KOPT-K1 (cell line): ENCODE measurements around the gene PTPRG.

ENCODE experiments used
- H3K27ac ChIP-seq: fragments of 200-600 bp; sonication (generic); 2 replicates; pipeline ENCODE4 v1.5.1; 2016; ENCODE audit warnings: antibody characterized with exemption, mild to moderate bottlenecking, low read depth, low read length; ENCODE audit not compliant: poor library complexity, severe bottlenecking
- H3K36me3 ChIP-seq: fragments of 200-600 bp; sonication (generic); 2 replicates; pipeline ENCODE4 v1.5.1; 2017; ENCODE audit warnings: antibody characterized with exemption, mild to moderate bottlenecking, low read length, moderate library complexity; ENCODE audit not compliant: insufficient read depth
- H3K9me3 ChIP-seq: fragments of 200-600 bp; sonication (generic); 2 replicates; pipeline ENCODE4 v1.5.1; 2017; ENCODE audit warnings: antibody characterized with exemption, low read length, mild to moderate bottlenecking; ENCODE audit not compliant: insufficient read depth, poor library complexity, severe bottlenecking

The PTPRG gene

DNA sequence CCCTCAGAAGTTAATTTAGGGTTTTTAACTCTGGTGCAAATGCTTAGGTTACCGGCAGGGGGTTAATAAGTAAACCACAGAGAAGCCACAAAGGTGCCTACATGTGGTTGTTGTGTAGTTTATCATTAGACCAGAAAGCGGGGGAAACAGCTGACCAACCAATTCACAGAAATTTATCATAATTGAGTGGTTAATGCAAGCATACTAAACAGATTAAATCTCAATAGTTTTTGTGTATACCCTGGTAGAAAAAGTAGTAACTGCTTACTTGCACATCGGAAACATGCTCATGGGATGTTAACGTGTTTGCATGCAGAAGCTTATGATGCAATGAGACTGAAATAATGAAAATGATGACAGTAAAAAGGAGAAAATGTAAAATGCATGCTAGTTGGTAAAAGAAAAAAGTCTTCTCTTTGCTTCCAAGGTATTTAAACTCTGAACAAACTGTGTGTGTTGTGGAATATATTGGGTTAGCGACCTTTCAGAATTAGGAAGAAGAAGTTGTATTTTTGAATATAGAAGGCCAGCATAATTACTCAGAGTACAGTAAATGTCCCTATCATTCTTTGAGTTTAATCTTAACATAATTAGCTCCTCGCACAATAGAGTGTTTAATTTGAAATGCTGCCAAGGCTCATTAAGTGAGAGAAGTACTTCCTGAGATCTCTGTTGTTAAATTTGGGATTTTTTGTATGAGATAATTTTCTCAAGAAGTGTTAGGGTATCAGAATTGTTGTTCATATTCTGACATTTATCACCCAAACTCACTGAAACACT, 316.2 kb downstream of the PTPRG start:
- Histone ChIP-seq H3K36me3 (no peaks in the 10 kb centered on the region), H3K27ac (no peak overlapping the region), H3K9me3 (no peaks in the 10 kb centered on the region)

DNA sequence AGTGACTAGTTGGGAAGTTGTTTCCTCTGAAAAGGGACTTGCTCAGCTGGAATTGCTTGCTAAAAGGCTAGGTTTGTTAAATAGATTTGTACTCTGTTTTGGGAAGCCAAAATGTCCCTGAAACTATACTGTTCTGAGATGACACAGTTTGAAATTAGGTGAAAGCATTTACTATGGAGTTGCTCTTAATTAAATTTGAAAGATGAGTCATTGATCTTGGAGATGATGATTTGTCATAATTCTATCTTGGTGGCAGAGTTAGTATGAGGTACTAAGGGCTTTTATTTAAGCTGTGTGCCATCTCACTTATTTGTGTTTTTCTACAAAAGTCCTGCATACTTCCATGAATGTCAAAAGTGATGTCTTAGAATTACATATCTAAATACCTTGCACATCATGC, 320.9 kb downstream of the PTPRG start:
- no peaks in the 10 kb centered on the region for H3K9me3 ChIP-seq
- H3K36me3 ChIP-seq, result no peaks in the 10 kb centered on the region
- H3K27ac ChIP-seq, result no peak overlapping the region

DNA sequence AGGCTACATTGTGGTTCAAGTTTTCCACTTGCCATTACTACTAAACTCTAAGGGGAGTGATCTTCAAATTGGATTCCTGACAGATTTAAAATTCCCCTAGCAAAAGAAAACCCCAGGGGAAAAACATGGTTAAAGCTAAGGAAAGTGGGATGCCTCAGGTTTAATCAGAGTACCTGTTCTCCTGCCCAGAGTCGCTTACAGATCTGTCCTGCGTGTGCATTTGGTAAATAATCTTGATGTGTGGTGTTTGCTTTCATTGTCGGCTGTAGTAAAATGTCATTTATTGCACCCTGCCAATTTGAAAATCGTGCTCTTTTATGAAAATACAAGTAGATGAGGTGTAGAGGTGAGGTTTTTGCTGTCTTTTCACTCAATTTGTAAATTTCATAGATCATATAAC, 323.4 kb downstream of the PTPRG start:
- Histone ChIP-seq H3K36me3 (no peaks in the 10 kb centered on the region), H3K9me3 (no peaks in the 10 kb centered on the region), H3K27ac (no peak overlapping the region)

DNA sequence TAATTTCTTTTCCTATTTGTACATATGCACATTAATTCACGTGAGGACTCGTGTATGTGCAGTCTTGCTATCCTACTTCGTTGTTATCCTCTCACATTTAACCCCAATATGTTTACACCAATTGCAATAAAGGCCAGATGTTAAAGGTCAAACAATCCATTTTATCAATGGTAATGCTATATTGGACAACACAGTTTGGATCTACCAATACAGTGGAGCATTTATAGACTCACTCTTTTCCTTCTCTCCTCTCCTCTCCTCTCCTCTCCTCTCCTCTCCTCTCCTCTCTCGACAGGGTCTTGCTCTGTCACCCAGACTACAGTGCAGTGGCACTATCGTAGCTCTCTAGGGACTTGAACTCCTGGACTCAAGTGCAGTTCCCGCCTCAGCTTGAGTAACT, 324.0 kb downstream of the PTPRG start:
- Histone ChIP-seq H3K9me3 (no peaks in the 10 kb centered on the region), H3K36me3 (no peaks in the 10 kb centered on the region), H3K27ac (no peak overlapping the region)

DNA sequence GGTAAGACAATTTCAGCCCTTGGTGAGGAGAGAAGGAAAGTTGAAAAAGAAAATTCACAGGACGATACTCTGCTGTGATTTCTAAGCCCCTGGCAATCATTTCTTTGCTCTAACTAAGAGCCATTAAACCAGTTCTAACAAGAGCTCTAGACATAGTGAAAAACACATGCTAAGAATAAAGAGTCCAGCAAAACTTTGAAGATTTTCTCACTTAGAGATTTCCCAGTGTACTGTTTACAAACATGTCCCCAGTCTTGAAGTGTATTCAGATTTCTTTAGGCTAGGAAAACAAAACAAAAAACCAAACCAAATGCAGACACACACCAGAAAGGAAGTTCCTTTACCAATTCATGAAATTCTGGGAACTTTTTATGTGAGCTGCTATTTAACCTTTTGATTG, 325.8 kb downstream of the PTPRG start:
- H3K9me3 ChIP-seq, result no peaks in the 10 kb centered on the region
- H3K27ac ChIP-seq, result no peak overlapping the region
- H3K36me3 ChIP-seq, result no peaks in the 10 kb centered on the region

DNA sequence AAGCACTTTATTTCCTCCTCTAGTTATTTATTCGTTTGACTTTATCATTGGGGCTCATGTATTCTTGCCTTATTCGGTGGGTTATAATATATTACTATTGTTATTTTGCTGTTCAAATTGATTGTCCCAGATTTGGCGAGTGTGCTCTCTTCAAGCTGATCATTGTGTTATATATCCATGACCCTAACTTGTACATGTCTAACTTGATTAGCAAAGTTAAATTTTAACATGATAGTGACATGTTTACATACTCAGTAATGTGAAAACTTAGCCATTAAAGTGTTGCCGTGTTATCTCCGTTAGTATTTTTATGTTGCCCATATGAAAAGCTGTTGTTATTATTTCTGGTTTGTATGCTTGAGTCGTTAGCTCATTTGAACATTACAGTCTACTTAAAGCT, 327.9 kb downstream of the PTPRG start:
- Histone ChIP-seq H3K36me3 (no peaks in the 10 kb centered on the region), H3K27ac (no peak overlapping the region), H3K9me3 (no peaks in the 10 kb centered on the region)

DNA sequence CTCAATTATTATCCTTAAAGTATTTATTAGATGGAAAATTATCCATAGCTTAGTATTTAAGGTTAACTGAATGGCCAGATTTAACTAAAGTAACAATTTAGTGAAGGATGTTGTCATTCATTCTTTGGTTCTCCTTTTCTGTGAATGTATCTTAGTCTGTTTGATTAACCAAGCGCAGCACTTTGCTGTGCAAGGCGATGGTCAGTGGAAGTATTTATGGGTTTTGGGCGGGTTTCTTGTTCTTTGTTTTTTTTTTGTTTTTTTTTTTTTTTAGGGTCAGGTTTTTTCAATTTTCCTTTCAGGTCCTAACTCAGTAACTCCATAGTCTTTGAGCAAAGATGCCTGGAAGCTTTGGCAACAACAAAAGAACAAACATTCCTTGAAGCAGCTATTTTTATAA, 328.8 kb downstream of the PTPRG start:
- Histone ChIP-seq H3K36me3 (no peaks in the 10 kb centered on the region), H3K27ac (no peak overlapping the region), H3K9me3 (no peaks in the 10 kb centered on the region)

DNA sequence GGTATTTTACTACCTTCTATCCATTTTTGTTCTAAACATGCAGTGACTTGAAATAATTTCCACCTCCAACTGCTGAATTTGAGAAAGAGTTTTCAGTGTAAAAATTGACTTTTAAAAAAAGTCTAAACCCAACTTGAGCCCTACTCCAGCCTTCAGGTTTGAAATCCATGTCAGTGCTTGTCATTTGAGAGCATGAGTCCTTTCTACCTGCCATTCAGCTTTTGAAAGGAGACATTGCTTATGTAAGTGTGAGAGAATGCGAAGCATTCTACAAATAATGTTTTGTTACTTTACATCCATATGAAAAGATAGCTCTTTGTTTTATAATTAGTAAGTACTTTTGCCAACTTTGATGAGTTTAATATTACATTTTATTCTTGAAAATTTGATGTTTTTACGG, 329.2 kb downstream of the PTPRG start:
- Histone ChIP-seq H3K9me3 (no peaks in the 10 kb centered on the region), H3K27ac (no peak overlapping the region), H3K36me3 (no peaks in the 10 kb centered on the region)

DNA sequence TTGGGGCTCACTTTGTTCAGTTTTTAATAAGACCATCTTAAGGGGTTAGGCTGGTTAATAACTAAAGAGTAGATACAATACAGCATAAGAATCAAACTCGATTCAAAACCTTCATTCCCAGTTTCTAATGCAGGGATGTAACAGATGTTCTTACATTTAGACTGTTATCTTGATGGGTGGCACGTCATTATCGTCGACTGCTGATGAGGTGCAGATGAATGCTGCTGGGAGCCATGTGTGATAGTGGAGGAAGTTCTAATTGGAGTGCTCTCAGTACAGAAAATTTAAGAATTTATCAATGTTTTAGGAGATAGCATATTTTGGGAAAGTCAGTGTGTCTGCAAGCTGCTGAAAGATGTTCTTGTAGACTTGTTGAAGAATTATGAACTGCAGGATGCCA, 331.5 kb downstream of the PTPRG start:
- no peaks in the 10 kb centered on the region for H3K36me3 ChIP-seq
- no peaks in the 10 kb centered on the region for H3K9me3 ChIP-seq
- no peak overlapping the region for H3K27ac ChIP-seq

DNA sequence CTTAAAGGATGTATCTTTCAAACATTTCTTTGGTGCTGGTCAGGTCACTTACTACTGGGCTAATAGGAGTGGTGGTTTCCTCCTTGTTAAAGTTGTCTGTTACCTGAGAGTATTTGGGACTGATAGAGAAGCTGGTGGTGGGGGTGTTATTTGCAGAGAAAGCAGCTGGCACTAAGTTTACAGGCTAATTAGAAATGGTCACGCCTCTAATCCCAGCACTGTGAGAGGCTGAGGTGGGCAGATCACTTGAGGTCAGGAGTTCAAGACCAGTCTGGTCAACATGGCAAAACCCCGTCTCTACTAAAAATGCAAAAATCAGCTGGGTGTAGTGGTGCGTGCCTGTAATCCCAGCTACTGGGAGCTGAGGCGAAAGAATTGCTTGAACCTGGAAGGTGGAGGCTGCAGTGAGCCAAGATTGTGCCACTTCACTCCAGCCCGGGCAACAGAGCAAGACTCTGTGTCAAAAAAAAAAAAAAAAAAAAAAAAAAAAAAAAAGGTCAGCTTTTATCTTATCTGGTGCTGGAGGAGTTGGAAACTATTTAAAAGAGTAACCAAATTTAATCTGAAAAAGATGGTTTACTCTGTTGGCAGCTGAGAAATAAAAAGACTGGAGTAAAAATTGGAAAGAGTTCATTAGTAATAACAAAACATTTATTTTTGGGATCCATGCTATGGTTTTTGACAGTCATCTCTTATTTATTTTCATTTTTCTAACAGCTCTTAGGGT, 332.6 kb downstream of the PTPRG start:
- Histone ChIP-seq H3K36me3 (no peaks in the 10 kb centered on the region), H3K27ac (no peak overlapping the region), H3K9me3 (no peaks in the 10 kb centered on the region)

DNA sequence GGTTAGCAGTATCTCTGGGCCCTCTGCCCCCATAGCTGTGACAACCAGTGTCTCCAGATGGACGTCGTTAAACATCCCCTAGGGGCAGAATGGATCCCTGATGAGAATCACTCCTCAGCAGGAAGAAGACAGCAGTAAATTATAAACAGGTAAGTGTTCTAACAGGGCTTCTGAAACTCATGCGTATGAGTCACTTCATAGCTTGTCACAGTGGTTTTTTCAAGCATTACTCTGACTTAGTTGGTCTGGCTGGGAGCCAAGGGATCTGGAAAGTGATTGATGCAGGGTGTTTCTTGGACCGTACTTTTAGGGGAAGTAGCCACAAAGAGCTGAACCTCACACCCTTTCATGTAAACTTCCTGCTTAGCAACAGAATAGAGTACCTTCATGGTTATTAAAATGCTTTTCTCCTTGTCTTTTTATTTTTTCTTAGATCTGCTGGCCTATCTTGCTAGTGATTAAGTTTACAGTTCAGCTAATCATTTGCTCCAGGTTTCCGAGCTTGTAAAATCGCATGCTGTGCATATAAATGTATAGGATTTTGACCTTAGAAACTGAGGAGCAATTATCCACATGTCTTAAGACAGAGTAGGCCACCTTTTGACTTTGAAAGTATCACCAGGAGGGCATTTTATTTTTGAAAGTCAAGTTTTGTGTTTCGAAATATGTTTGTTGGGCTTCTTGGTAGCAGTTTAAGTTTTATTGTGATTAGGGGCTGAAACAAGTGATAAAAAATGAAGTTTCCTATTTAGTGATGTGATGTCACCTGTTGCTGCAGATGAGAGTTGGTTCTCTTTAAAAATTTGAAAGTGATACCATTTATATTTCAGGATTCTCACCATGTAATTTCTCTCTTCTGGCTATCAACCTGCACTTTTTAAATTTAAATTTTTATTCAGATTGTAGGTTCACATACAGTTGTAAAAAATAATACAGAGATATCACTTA, 333.9 kb downstream of the PTPRG start:
- no peaks in the 10 kb centered on the region for H3K36me3 ChIP-seq
- H3K9me3 ChIP-seq, result no peaks in the 10 kb centered on the region
- H3K27ac ChIP-seq, result no peak overlapping the region

DNA sequence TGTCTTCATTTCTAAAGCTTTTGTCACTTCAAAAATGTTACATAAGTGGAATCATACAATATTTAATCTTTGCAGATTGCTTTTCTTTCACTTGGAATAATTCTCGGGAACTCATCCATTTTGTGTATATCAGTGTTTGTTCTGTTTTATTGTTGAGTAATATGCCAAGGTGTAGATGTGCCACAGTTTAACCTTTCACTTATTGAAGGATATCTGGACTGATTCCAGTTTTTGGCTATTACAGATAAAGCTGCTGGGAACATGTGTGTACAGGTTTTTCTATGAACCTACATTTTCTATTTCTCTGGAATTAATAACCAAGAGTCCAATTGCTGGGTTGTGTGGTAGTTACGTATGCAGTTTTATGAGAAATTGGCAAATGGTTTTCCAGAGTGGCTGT, 334.9 kb downstream of the PTPRG start:
- Histone ChIP-seq H3K36me3 (no peaks in the 10 kb centered on the region), H3K27ac (no peak overlapping the region), H3K9me3 (no peaks in the 10 kb centered on the region)

DNA sequence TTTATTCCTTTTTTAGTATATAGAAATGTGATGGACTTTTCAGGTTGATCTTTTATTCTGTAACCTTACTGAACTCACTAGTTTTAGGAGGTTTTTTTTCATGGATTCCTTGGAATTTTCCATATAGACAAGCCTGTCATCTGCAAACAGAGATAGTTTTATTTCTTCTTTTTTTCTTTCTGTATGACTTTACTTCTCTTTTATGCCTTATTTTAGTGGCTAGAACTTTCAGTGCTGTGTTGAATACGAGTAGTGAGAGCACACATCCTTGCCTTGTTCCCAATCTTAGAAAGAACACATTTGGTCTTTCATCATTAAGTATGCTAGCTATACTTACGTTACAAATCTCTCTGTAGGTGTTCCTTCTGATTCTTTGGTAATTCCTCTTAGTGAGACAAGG, 336.5 kb downstream of the PTPRG start:
- Histone ChIP-seq H3K36me3 (no peaks in the 10 kb centered on the region), H3K9me3 (no peaks in the 10 kb centered on the region), H3K27ac (no peak overlapping the region)

DNA sequence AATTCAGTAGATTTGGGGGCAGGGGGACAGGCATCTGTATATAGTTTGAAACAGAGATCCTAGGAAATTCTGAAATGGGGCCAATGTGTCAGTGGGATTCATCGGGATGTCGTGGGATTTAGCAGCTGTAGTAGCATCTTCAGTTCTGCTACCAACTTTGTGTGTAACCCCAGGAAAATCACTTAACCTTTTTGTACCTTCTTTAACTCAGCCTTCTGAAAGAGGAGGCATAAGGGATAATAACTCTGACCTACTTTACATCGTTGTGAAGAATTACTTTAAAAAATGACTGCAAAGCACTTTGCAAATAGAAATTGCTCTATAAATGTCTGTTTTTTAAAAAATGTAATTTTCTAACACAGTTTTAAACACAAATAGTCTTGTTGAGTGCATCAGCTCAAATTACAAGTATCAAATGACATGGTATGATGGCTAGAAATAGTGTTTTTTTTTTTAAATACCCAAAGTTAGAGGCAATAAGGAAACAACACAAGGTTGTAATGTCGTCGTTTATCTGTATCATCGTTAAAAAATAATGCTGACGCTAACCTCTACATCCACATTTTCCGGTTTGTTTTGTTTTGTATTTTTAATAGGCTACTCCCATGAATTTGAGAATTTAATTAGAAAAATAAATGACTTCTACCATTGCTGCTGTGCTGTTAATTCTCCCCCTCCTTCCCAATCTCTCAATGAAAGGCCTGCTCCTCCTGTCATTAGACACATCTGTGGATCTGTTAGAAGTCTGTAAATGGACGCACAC, 338.5 kb downstream of the PTPRG start:
- no peak overlapping the region for H3K27ac ChIP-seq
- H3K36me3 ChIP-seq, result no peaks in the 10 kb centered on the region
- no peaks in the 10 kb centered on the region for H3K9me3 ChIP-seq
